ENCODE results near the gene OR5H14.

OR5H14 gene

GRCh38 chr3:98166396-98166795 lies 19.1 kb downstream of the OR5H14 start, which contains the start of gene OR5H15:
Gene OR5H15 (plus strand): TSS chr3:98166696. CDS start chr3:98168700, 2,004 bp downstream.
- in situ Hi-C loops (cut with MboI; ENCODE audit: low pct_unique_long_range_greater_than_20kb, low sequenced_read_pairs, unreplicated experiment) = no loop called here
- TF ChIP-seq CTCF (IDR thresholded peaks at IDR 0.05; ENCODE audit: extremely low read depth, insufficient read depth, missing control alignments) = no peak
- DNase-seq (ENCODE audit: low spot score) = no peak

- no peak for DNase-seq (ENCODE audit: low spot score)
- TF ChIP-seq CTCF (IDR thresholded peaks at IDR 0.05; ENCODE audit: extremely low read depth, insufficient read depth, missing control alignments) = no peak
- in situ Hi-C loops (cut with MboI; ENCODE audit: low pct_unique_long_range_greater_than_20kb, low sequenced_read_pairs, unreplicated experiment) = no loop called here
Observed at GRCh38 chr3:98171071-98171470, 23.8 kb downstream of the OR5H14 start.

- TF ChIP-seq CTCF (IDR thresholded peaks at IDR 0.05; ENCODE audit: extremely low read depth, insufficient read depth, missing control alignments) = no peak
- no peak for DNase-seq (ENCODE audit: low spot score)
- in situ Hi-C loops (cut with MboI; ENCODE audit: low pct_unique_long_range_greater_than_20kb, low sequenced_read_pairs, unreplicated experiment) = no loop called here
Observed at GRCh38 chr3:98172621-98173020, 25.3 kb downstream of the OR5H14 start.

- TF ChIP-seq CTCF (IDR thresholded peaks at IDR 0.05; ENCODE audit: extremely low read depth, insufficient read depth, missing control alignments) = no peak
- in situ Hi-C loops (cut with MboI; ENCODE audit: low pct_unique_long_range_greater_than_20kb, low sequenced_read_pairs, unreplicated experiment) = no loop called here
- no peak for DNase-seq (ENCODE audit: low spot score)
Observed at GRCh38 chr3:98180319-98180890, 33.1 kb downstream of the OR5H14 start.

GRCh38 chr3:98182196-98182595 lies 34.9 kb downstream of the OR5H14 start:
- TF ChIP-seq CTCF (IDR thresholded peaks at IDR 0.05; ENCODE audit: extremely low read depth, insufficient read depth, missing control alignments) = no peak
- in situ Hi-C loops (cut with MboI; ENCODE audit: low pct_unique_long_range_greater_than_20kb, low sequenced_read_pairs, unreplicated experiment) = no loop called here
- DNase-seq (ENCODE audit: low spot score) = no peak

- TF ChIP-seq CTCF (IDR thresholded peaks at IDR 0.05; ENCODE audit: extremely low read depth, insufficient read depth, missing control alignments) = no peak
- no peak for DNase-seq (ENCODE audit: low spot score)
- in situ Hi-C loops (cut with MboI; ENCODE audit: low pct_unique_long_range_greater_than_20kb, low sequenced_read_pairs, unreplicated experiment) = no loop called here
Observed at GRCh38 chr3:98185180-98185579, 37.9 kb downstream of the OR5H14 start.

Measured in GM13977 (cell line).